Suppressor macrophage treated with lipopolysaccharide for 4 hours (primary cell): ENCODE data around the gene ERC2.

Experiments
- DNase-seq: peaks from one replicate; pipeline ENCODE4 v3.0.0-alpha.2; 2020

ERC2 gene

DNA sequence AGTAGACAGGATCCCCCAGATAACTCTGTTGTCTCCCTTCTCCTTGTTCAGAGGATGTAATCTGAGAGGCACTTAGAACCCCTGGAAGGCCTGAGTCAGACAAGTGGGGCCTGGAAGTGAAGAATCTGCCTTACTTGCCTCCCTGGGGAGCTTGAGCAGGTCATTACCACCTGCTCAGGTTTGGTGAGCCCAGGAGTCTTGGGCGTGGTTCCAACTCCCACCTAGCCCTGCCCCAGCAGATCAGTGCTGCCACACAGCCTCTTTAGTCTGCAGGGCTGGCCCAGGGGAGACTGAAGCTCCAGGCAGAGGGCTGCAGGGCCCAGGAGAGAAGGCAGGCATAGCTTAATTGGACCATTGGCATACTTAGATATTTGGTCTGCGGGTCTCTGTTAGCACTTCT lies 230.0 kb downstream of the ERC2 start:
- no peak for DNase-seq

DNA sequence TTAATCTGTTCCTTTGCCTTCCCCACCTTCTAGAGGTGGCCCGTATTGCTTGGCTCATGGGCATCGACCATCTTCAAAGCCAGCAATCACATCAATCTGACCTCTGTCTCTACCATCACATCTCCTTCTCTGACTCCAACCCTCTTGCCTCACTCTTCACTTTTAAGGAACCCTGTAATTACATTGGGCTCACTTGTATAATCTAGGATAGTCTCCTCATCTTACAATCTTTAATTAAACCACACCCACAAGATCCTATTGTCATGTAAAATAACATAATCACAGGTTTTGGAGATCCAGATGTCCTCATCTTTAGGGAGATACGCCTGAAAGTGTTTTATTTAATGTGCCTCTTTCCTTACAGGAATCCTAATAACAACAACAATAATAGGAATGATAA lies 234.5 kb downstream of the ERC2 start:
- no peak for DNase-seq

DNA sequence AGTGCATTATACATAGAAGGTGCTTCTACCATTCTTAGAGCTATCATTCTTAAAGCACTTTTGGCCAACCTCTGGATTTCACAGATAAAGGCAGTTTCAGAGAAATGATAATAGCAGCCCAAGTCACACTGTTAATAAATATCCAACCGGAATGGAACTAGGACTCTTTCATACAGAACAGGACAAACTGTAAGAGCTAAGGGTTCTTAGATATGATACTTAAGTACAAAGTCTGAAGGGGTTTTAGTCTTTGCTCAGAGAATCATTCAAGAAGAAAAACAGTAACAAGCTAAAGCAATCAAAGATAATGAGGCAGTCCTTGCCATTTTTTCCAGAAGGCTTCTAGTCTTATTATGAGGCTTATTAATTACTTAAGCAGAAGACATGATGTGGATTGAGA lies 239.0 kb downstream of the ERC2 start:
- no peak for DNase-seq

DNA sequence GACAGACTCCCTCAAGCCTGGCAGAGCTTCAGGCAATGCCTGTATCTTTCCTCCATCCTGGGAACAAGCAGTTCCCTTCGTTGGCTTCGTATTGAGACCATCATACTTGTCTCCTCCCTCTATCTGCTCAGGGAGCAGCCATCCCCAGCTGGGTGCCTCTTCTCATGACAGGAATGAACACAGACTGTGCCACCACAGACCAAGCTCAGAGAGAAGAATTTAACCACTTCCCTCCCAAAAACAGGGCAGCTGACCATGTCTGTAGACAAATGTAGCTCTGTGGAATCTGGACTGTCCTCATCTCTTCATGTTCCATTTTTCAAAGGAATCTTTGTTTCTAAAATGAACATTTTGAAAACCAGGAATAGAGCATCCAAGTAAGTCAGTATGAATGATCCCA lies 245.4 kb downstream of the ERC2 start:
- DNase-seq: no peak

DNA sequence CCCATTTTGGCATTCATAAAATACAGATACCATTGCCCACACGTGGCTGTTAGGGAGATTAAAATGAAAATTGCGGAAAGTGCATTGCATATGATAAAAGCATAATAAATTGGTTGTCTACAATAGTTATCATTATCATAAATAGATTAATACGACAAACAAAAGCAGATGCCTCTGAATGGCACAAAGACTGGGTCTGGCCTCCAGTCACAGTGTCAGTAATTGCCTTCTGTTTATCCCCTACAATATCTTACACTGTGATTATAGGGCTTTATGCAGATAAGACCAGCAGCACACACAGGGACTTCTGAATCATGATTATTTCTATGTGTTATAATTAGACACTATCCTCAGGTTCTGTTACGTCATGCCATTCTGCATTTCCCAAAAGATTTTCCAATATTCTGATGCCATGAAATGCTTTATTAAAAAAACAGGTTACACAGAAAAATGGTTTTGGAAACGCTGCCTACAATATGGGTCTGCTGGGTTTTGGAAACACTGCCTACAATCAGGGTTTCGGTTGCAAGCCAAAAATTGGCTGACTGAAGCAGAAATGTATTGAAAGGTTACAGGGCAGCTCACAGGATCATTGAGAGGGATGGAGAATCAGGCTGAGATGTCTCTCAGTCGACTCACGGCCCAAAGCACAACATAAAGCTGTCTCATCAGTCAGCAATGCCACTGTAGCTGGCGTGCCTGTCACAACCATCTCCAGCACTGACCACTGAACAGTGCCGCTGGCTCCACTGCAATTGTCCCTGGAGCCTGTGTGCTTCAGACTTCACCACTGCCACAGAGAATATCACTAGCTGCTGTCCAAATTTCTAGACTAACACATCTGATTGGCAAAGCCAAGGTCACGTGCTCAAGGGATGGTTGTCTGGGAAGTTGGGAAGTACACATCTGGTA lies 248.1 kb downstream of the ERC2 start:
- DNase-seq: no peak

DNA sequence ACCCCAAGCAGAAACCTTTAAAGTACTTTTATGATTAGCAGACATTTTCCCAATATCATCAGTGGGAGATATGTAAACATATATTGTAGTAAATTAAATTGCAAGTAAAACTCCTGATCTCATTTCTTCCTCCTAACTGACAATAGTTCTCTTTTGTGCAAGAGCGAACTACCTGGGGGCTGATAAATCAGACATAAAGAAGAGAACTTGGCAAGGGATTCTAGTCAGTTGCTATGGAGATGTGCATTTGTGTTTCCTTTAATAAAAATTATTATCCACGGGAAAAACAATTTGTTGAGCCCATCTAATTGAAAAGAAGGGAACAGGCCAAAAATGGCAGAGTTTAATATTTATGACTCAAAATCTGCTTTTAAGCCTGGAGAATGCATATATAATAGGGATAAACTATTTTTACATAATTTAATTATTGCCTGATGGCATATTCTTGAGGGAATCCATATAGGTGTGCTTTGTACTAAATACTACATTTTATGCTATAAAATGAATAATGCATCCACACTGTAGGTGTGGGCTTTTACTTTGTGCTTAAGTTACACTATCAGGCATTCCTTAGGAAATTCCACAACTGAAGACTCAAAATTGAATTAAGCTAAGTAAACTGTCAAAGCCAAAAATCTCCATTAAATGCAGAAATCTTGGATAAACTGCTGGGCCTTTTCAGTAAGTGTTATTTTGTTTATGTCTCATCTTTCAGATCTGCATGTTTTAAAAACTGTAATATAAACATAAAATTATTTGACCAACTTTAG lies 258.1 kb downstream of the ERC2 start:
- no peak for DNase-seq

DNA sequence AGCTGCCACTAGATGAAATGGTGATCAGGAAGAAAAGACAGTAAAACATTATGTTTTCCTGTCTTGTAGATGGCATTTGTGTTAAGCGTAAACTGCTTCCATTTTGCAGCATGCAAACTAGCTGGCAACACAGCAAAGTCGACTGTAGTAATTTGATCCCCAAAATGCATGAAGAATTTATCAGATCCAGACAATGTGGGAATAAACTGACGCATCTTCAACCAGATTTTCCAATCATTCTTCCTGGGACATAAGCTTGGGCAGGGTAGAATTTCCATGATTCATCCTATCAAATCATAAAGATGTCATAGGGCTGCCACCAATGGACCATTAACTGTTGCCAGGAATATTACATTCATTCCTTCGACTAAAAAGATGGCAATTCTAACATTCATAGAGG lies 260.3 kb downstream of the ERC2 start:
- no peak for DNase-seq

DNA sequence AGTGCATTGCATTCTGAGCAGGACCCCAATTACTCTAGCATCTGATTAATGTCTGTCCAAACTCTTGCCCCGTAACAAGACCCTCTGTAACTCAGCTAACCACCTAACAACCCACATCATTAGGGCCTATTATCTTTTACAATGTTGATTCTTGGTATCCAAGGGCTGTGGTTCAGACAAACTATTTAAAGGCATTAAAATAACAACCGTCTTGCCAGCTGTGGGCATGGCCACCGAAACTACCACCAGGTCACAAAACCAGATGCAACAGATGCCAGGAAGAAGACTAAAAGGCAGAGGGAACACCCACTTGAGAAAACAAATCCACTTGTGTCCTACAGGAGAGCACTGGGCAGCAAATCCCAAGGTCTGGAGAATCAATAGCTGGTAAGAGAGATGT lies 262.9 kb downstream of the ERC2 start:
- no peak for DNase-seq

DNA sequence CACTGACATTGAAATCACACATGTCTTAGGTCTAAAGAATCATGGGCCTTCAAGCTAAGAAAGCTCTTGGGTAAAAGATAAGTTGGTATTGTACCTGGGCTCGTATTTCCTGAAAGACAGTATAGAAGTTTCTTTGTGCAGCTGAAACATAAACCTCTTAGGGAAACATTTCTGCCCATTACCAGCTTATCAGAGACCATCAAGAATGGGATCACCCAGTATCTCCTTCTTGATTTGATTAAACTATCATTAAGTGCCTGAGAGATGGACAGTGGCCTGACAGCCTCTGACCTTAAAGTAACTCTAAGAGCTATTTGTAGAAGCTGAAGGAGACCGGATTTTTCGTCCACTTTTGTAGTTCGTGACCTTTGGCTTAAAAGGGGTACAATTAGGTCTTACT lies 265.3 kb downstream of the ERC2 start:
- no peak for DNase-seq

DNA sequence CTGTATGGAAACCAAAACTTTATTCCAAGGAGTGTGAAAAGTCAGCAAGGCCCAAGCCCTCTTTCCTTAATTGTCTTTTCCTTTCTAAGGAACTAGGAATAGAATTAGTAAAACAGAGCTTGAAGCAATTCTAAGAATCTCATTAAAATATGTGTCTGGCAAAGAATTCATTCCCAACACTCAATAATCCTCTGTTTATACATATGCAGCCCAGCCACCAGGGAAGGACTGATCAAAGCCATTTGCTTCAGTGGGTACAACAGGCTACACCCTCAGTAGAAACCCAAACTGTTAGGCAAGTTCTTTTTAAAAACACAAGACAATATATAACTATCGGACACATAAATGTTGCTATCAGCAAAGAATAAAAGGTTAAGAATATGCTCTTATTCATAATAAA lies 266.9 kb downstream of the ERC2 start:
- no peak for DNase-seq

DNA sequence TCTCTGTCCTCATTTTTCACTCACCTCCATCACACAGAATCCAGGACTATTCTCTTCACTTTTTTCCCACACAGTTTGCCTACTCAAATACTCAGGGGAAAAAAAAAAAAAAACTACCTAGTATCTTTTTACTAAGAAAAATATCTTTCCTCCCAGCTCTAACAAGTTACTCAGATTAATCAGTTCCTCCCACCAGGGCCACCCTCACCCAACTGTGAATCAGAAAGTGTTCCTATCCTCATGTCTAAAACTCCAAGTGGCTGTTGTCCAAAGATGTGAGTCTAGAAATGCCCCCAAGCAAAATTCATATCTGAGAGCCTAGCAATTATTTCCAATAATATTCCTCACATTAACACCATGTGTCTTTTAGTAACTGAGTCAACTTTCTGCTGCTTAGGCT lies 268.0 kb downstream of the ERC2 start:
- no peak for DNase-seq

DNA sequence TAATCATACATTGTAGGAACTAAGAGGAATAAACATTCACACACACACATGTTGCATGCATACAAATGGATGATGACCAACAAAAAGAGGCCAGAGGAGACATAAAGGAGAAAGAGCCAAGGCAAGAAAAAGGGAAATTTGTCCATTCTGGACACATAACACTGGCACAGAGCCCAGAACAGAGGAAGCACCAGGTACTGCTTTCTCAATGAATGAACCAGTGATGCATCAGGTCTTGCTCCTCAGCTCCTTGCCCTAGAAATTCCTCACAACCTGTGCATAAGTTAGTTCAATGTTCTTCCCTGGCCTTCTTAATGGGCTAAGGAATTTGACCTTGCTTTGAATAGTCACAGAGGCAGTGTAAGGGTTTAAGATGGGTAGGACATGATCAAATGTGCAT lies 270.3 kb downstream of the ERC2 start:
- no peak for DNase-seq

DNA sequence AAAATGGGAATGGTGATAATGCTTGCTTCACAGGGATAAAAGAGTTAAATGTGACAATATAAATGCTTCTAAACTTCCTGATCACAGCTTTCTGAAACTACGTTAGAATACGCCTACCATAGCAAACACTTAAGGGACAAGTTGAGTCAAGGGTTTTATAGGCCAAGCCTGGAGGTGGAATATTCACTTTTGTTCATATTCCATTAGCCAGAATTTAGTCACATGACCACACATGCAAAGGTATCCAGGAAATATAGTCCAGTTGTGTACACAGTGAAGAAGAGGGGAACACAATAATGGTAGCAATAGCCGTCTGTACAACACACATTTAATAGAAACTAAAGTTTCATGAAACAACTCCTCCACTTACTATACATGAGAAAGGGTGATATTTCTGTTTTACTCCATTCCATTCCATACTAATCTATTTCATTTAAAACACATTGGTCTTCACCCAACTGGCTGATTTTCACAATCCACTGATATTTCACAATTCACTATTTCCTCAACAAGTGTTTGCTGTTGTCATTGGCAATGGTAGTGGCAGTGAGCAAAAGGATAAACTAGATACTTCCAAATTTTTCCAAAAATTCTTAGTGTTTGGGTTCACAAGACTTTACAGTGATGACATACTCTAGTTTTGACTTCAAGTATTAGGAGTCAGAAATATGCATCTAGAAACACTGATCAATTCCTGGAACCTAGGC lies 270.9 kb downstream of the ERC2 start:
- no peak for DNase-seq

DNA sequence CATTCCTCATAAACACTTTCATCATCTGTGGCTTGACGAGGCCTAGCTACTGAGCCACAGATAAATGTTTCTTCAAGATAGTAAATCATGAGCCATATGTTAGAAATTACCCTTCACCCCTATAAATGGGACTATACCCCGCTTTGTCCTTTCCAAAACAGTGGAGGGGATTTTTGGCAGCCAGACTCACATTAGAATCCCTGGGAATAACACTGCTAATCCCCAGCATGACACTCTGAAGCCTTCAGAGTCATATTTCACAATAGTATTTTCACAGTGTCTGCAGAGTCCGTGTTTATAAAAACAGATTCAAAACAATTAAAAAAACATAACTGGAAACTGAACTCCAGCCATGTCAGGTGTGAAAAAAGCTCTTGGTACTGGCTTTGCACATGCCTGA lies 271.6 kb downstream of the ERC2 start:
- no peak for DNase-seq

DNA sequence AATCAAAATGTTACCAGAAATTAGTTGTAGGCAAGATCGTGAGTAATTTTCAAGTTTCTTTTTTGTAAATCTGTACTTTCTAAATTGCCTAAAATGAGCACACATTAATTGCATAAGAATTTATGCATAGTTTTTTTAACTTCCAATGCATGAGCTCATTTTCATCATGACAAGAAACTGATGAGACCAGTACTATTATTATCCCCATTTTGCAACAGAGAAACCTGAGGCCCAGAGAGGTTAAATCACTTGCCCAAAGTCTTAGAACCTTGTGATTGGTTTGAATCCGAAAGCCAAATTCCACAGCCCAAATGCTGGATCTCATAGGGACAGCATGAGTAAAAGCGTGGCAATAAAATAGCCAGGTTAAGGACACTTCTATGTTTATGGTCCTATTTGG lies 274.7 kb downstream of the ERC2 start:
- DNase-seq: no peak

DNA sequence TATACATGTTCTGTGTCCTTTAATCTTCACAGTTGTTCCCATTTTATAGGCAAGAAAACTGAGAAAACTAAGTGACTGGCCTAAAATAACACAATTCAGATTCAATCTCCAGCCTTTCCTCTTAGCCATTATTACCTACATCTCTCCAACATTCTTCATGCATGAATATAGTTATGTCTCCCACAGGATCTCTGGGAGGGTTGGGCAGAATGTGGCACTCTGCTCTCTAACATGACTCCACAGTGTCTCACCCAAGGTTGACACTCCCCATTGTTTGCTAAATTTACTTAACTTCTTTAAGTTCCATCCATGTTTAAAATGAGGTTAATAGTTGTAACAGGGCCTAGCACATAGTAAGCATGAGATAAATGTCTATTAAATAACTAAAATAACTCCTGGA lies 276.3 kb downstream of the ERC2 start:
- DNase-seq: no peak

DNA sequence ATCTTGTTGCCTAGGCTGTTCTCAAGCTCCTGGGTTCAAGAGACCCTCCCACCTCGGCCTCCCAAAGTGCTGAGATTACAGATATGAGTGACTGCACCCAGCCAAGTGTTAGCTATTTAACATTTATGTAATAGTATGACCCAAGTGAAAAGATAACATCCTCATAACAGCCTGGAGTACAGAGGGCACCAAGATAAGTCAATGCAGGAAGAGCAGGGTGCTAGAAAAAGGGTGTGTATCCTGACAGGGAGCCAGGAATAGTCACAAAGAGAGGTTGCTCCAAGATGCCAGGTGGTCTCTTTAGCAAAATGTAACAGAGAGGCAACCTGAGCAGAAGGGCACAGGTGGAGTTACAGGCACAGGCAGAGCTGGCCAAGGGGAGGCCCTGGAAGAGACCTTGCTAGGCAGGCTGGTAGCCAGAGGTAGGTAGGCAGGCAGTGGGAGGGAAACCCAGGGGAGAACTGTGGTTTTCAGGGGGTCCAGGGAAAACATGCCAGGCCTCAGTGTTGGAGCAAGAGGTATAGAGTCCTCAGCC lies 277.4 kb downstream of the ERC2 start:
- DNase-seq: no peak

DNA sequence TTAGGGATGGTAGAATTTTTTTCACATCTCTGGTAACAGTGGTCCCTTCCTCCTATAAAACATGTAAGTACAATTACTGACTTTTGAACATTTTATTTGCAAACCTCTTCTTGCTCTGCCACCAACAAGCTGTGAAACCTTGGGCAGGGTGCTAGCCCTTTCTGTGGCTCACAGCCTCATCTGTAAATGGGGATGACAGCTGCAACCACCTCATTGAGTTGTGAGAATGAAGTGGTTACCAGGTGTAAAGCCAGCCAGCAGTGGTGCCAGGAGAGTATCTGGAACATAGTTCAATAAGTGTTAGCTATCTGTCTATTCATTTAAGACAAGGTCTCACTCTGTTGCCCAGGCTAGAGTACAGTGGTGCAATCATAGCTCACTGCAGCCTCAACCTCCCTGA lies 278.1 kb downstream of the ERC2 start:
- DNase-seq: no peak

DNA sequence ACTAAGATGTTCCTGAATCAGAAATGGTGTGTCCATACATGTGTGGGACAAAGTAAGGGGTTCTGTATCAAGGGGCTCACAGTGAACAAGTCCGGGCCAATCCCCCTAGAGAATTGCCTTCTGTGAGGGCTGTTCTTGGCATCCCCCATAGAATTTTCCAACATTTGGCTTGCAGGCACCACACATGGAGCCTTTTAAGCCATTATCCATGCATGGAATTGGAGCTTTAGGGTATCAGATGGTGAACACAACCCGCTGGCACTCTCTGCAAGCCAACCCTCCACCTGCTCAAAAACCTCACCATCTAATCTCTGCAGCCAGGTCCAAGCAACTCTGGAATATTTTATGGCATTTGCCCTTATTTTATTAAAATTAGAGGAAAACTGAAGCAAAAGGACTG lies 278.7 kb downstream of the ERC2 start:
- DNase-seq: no peak

DNA sequence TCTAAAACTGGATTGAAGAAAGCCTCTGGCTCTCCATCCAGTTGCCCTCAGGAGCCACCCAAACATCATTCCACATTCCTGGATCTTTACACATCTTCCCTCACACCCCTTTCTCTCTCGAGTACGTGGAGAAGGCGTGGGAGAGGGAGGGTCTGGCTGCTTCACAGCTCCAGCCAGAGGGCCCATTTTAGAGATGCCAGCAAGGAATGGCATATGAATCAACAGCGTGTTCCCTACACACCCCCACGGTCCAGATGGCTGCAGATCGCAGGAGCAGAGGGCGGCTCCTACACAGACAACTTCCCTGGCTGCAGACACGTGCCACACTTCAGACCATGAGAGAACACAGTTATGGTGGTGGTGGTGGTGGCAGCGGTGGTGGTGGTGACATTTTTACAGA lies 280.1 kb downstream of the ERC2 start:
- no peak for DNase-seq

DNA sequence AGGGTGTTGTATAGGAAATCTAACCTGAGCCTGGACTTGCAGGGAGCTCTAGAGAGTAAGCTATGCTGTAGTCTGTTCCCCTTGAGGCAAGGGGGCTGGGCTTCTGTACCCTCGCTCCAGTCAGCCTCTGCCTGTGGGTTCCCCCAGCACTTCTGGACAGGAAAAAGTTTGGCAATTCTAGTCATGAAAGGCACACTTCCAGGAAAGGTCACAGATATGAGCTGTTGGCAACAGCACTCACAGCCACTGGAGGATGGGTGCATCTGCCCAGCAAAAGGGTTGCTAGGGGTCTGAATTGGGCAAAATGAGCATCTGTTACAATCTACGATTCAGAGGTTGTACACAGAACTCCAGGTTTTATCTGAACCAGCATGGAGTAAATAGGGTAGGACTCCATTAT lies 281.2 kb downstream of the ERC2 start:
- DNase-seq: no peak

DNA sequence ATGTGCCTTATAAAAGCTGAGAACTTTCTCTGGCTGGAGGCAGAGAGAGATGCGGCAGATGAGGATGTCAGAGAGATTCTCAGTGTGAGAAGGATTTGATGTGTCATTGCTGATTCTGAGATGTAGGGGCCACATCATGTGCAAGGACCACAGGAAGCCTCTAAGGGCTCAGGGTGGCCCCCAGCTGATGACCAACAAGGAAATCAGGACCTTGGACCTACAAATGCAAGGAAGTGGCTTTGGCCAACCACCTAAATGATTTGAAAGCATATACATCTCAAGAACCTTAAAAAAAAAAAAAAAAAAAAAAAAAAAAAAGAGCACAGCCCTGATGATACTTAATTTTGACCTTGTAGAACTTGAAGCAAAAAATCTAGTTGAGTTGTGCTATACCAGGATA lies 282.4 kb downstream of the ERC2 start:
- DNase-seq: no peak

DNA sequence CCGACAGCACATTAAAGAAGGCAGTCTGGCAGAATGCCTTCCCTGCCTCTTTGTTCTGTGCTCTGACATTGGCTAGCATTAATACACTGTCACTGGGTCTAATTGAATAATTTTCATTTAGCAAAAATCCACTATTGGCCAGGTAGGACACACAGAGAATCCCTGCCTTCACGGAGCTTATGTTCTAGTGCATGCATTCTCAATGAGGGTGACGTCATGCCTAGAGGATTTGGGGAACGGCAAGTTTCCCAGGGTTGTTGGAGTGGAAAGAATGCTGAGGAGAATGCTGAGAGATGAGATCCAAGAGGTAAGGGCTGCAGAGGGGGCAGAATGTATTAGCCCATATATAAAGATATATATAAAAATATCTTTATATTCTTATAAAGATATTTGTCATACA lies 284.7 kb downstream of the ERC2 start:
- DNase-seq: no peak

DNA sequence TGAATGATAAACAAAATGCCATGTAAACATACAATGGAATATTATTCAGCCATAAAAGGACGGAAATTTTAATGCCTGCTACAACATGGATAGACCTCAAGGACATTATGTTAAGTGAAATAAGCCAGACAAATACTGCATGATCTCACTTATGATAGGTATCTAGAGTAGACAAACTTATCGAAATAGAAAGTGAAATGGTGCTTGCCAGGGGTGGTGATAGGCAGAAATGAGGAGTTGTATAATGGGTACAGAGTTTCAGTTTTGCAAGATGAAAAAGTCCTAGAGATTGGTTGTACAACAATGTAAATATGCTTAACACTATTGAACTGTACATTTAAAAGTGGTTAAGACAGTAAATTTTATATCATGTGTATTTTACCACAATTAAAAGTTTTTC lies 287.8 kb downstream of the ERC2 start:
- DNase-seq: no peak
